ENCODE results near the gene PKP4.

Gene PKP4

GRCh38 chr2:158539176-158540005 lies 82.6 kb downstream of the PKP4 start:
- DNase-seq = peak; percentile 7

GRCh38 chr2:158542577-158542976 lies 85.8 kb downstream of the PKP4 start:
- DNase-seq = no peak

GRCh38 chr2:158543957-158544356 lies 87.2 kb downstream of the PKP4 start:
- DNase-seq = no peak

GRCh38 chr2:158544998-158545397 lies 88.2 kb downstream of the PKP4 start:
- no peak for DNase-seq

GRCh38 chr2:158546412-158547144 lies 89.8 kb downstream of the PKP4 start:
- DNase-seq = no peak

GRCh38 chr2:158553257-158553656 lies 96.5 kb downstream of the PKP4 start:
- no peak for DNase-seq

GRCh38 chr2:158554996-158555395 lies 98.2 kb downstream of the PKP4 start:
- no peak for DNase-seq

GRCh38 chr2:158556124-158556523 lies 99.4 kb downstream of the PKP4 start:
- no peak for DNase-seq

GRCh38 chr2:158557752-158558151 lies 101.0 kb downstream of the PKP4 start:
- DNase-seq = no peak

- no peak for DNase-seq
These were observed 102.5 kb downstream of the PKP4 start for GRCh38 chr2:158559252-158559651.

- DNase-seq = no peak
These were observed 103.5 kb downstream of the PKP4 start for GRCh38 chr2:158560259-158560658.

GRCh38 chr2:158561054-158561453 lies 104.3 kb downstream of the PKP4 start:
- DNase-seq = no peak

- DNase-seq = no peak
These were observed 110.5 kb downstream of the PKP4 start for GRCh38 chr2:158567208-158567607.

- no peak for DNase-seq
These were observed 112.5 kb downstream of the PKP4 start for GRCh38 chr2:158569284-158569683.

- DNase-seq = no peak
These were observed 114.1 kb downstream of the PKP4 start for GRCh38 chr2:158570869-158571268.

- DNase-seq = no peak
These were observed 117.0 kb downstream of the PKP4 start for GRCh38 chr2:158573739-158574138.

- DNase-seq = no peak
These were observed 118.4 kb downstream of the PKP4 start for GRCh38 chr2:158575051-158575635.

- DNase-seq = no peak
These were observed 120.4 kb downstream of the PKP4 start for GRCh38 chr2:158577141-158577540.

- no peak for DNase-seq
These were observed 122.1 kb downstream of the PKP4 start for GRCh38 chr2:158578703-158579330.

- no peak for DNase-seq
These were observed 123.2 kb downstream of the PKP4 start for GRCh38 chr2:158579928-158580327.

- DNase-seq = peak; percentile 13
These were observed 124.0 kb downstream of the PKP4 start for GRCh38 chr2:158580760-158581159.

- DNase-seq = no peak
These were observed 125.9 kb downstream of the PKP4 start for GRCh38 chr2:158582670-158583069.

- no peak for DNase-seq
These were observed 127.2 kb downstream of the PKP4 start for GRCh38 chr2:158583923-158584322.

Data from right kidney (tissue), 1 donor.